Transverse colon (tissue), 4 donors: ENCODE results near the gene HDAC4. TPM values are rescaled to one million over a fixed set of nuclear protein-coding genes. Genes with fewer than 3 reads are reported as not detected.
A peak's percentile ranks its signal among the peaks of the same experiment; 100 is the strongest.

Source experiments
- DNase-seq: peaks from one replicate; pipeline ENCODE4 v3.0.0-alpha.2; 2019
- H3K27ac ChIP-seq, 4 donors: fragments of 200-600 bp; sonication (generic); 2 replicates each; pipeline ENCODE4 v1.5.1; 2016 to 2018; ENCODE audit warnings: inconsistent platforms in 4 of 4
- H3K27me3 ChIP-seq: fragments of 200-600 bp; sonication (generic); 2 replicates; pipeline ENCODE4 v1.5.1; 2017; ENCODE audit warnings: inconsistent platforms
- H3K36me3 ChIP-seq, 4 donors: fragments of 200-600 bp; sonication (generic); 2 replicates each; pipeline ENCODE4 v1.5.1; 2017 to 2019; ENCODE audit warnings: inconsistent platforms in 4 of 4
- H3K4me1 ChIP-seq, 4 donors: fragments of 200-600 bp; sonication (generic); 2 replicates each; pipeline ENCODE4 v1.5.1; 2017 to 2020; ENCODE audit warnings: inconsistent platforms in 4 of 4
- H3K4me3 ChIP-seq, 4 donors: fragments of 200-600 bp; sonication (generic); 1 replicate in 1 of 4; 2 replicates in 3 of 4; pipeline versions ENCODE4 v1.5.1 to v1.6.1; 2017 to 2019; ENCODE audit warnings: inconsistent platforms in 4 of 4
- H3K9me3 ChIP-seq, 2 donors: fragments of 200-600 bp; sonication (generic); 2 replicates each; pipeline ENCODE4 v1.5.1; 2017 to 2019; ENCODE audit warnings: inconsistent platforms in 2 of 2
- EP300 ChIP-seq: sonication (generic); formaldehyde crosslinking; IDR thresholded peaks from one replicate; pipeline ENCODE4 v1.6.1; 2017; ENCODE audit warnings: antibody characterized with exemption, low read depth
- POLR2A ChIP-seq: fragments of 450-650 bp; IDR thresholded peaks from one replicate; pipeline ENCODE4 v1.6.1; 2016; ENCODE audit warnings: antibody characterized with exemption, mild to moderate bottlenecking, moderate library complexity
- POLR2AphosphoS5 ChIP-seq, 3 donors: sonication (generic); formaldehyde crosslinking; IDR thresholded peaks; one replicate each; pipeline ENCODE4 v1.6.1; 2016; ENCODE audit warnings: antibody characterized with exemption in 3 of 3
- WGBS, 2 donors: methylation state at CpG; one replicate each; pipeline ENCODE4 v1.1.5; 2018; ENCODE audit warnings: low coverage in 1 of 2; 5-methylcytosine and 5-hydroxymethylcytosine counted together
- in situ Hi-C, 4 donors: fragments of 200-750 bp; cut with MboI; loops; one replicate each; pipeline versions ENCODE4 v1.15.0 to v1.15.1; 2017; ENCODE audit warnings: low sequenced_read_pairs in 3 of 4, low pct_ligation_motif_present in 1 of 4, low pct_unique_long_range_greater_than_20kb in 1 of 4
- intact Hi-C: fragments of 100-400 bp; cut with DNase I; formaldehyde crosslinking; loops from one replicate; pipeline ENCODE4 v1.15.1; 2023; ENCODE audit warnings: low total_unique reads
- total RNA-seq, 4 donors: library from RNA; depleted of rRNA; stranded (reverse); fragments of >200 nt; gene quantifications; one replicate each; pipeline ENCODE4 v1.1.0, GENCODE V29; 2016
- TF ChIP-seq, protein P1 (sequence below), 5 experiments: fragments of 200-600 bp in 3 of 5; fragments of 450-650 bp in 2 of 5; sonication (generic) in 3 of 5; IDR thresholded peaks; 1 replicate in 2 of 5; 2 replicates in 3 of 5; pipeline ENCODE4 v1.5.1; 2016 to 2017; ENCODE audit warnings: antibody characterized with exemption in 5 of 5, inconsistent platforms in 3 of 5, mild to moderate bottlenecking in 2 of 5, moderate library complexity in 1 of 5

HDAC4 gene
- total RNA-seq, 4 donors from 2014 or later: 33.9 to 192 (median 112) TPM

DNA sequence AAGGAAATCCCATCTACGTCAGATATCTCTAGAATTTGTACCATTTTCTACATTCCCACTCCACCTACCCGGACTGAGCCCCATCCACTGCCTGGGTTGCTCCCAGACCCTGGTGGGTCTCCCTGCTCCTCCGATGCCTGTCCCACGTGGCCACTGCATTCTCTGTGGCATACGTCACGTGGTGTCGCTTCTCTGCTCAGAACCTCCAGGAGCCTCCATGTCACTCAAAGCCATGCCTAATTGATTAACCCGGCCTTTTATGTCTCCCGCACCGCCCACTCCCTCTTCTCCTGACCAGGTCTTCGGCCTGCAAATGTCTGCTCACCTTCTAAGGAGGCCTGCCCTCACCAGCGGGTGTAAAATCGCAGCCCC, 176.6 kb downstream of the HDAC4 start:
- in situ Hi-C loops: no loop called here

DNA sequence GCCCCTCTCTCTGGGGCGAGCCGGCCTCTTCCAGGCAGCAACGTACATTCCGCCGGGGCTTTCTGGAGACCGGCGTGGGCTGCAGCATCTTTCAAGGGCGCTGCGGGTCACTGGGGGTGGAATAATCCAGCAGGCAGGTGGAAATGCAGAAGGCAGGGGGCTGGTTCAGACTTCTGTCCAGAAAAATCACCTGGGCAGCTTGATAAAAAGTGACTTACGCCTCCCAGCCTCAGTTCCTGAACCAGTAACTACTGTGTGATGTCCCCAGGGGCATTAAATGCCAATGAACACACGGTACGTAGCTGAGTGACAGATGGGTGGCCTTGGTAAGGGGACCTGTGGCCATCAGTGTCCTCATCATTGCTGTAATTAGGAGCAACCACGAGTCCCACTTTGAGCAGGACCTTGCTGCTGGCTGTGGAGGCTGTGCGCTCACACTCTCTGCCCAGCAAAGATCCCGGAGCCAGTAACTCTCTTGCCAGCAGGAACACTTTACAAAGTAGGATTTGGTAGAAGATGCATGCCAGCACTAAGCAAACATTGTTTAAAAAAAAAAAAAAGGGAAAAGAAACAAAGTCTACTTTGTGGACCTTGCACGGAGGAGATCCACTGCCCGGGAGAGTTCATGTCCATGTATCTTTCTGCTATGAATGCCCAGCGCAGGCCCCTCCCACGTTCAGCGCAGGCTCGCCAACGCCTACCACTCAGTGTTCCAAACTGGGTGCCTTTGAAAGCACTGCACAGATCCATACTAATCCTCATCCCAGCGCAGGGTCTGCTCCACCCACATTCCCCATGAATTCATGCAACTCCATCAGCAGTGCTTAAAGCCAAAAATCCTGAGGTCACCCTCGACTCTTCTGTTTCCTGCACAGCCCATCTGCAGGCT, 177.3 kb downstream of the HDAC4 start:
- H3K27ac ChIP-seq: peak overlapping the region; percentile 78 to 88 (median 86)
- TF ChIP-seq, protein P1, sequence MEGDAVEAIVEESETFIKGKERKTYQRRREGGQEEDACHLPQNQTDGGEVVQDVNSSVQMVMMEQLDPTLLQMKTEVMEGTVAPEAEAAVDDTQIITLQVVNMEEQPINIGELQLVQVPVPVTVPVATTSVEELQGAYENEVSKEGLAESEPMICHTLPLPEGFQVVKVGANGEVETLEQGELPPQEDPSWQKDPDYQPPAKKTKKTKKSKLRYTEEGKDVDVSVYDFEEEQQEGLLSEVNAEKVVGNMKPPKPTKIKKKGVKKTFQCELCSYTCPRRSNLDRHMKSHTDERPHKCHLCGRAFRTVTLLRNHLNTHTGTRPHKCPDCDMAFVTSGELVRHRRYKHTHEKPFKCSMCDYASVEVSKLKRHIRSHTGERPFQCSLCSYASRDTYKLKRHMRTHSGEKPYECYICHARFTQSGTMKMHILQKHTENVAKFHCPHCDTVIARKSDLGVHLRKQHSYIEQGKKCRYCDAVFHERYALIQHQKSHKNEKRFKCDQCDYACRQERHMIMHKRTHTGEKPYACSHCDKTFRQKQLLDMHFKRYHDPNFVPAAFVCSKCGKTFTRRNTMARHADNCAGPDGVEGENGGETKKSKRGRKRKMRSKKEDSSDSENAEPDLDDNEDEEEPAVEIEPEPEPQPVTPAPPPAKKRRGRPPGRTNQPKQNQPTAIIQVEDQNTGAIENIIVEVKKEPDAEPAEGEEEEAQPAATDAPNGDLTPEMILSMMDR (IDR thresholded peaks at IDR 0.05): no peak
- TF ChIP-seq POLR2AphosphoS5 (IDR thresholded peaks at IDR 0.05): peak in 2 of 3 donors; percentile 19 to 30
- peak overlapping the region in 1 of 4 donors; percentile 3 for H3K4me3 ChIP-seq
- H3K36me3 ChIP-seq: no peaks in the 10 kb centered on the region
- peaks cover 36 to 77% (median 68%) of the 10 kb centered on the region in 4 donors for H3K4me1 ChIP-seq
- WGBS, 2 donors: 20 to 49% methylated on average over 7 to 23 of the region's 24 CpGs
- peaks cover 0 to 3% of the 10 kb centered on the region in 2 donors for H3K9me3 ChIP-seq
- peak; percentile 69 for DNase-seq
- H3K27me3 ChIP-seq: no peaks in the 10 kb centered on the region
- in situ Hi-C loops (no loop called here), intact Hi-C loops (loop anchor here (5.0 to 10.0 kb wide), 2 partner anchors 89 to 171 kb away; no protein-coding TSS in a partner anchor)

More for the DNA sequence above, 176.6 kb downstream of the HDAC4 start:
- H3K4me3 ChIP-seq: no peak overlapping the region
- no peaks in the 10 kb centered on the region for H3K36me3 ChIP-seq
- WGBS, 2 donors: 83 to 93% methylated on average over 3 to 13 of the region's 13 CpGs
- H3K27me3 ChIP-seq: no peaks in the 10 kb centered on the region
- peak overlapping the region; percentile 78 to 88 (median 86) for H3K27ac ChIP-seq
- no peak for TF ChIP-seq EP300
- no peak for TF ChIP-seq POLR2A
- TF ChIP-seq, protein P1 (IDR thresholded peaks at IDR 0.05): no peak
- no peak for TF ChIP-seq POLR2AphosphoS5 (IDR thresholded peaks at IDR 0.05)
- H3K9me3 ChIP-seq: peaks cover 0 to 3% of the 10 kb centered on the region in 2 donors
- no peak for DNase-seq
- H3K4me1 ChIP-seq: peaks cover 36 to 77% (median 68%) of the 10 kb centered on the region in 4 donors
- intact Hi-C loops: loop anchor here (5.0 to 10.0 kb wide), 2 partner anchors 88 to 171 kb away; no protein-coding TSS in a partner anchor

DNA sequence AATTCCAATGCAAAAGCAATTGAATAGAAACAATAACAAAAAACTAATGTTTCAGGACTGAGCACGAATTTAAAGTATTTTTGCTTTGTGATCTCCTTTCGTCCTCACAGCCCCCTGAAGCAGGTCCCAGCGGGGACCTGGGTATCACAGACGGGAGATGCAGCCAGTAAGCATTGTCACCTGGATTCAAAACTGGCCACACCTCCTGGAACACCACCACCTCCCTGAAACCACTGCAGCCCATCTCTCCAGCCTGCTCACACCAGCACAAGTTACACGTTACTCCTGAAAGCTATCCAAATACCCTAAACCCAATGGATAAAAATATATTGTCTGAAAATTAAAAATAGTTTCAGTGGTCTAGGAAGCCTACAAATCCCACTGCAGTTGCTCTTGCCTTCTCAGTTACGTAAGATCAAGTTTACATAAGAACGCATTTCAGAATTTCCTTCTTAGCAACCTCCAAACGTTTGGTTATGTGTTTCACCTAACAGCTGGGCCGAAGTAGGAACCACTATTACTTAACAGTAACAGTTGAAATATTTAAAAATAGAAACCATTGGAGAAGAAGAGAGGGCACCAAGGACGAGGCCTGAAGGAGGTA, 178.0 kb downstream of the HDAC4 start:
- intact Hi-C loops: loop anchor here (5.0 to 10.0 kb wide), 2 partner anchors 89 to 172 kb away; no protein-coding TSS in a partner anchor
- Histone ChIP-seq H3K27me3 (no peaks in the 10 kb centered on the region), H3K9me3 (peaks cover 0 to 3% of the 10 kb centered on the region in 2 donors), H3K4me1 (peaks cover 35 to 71% (median 63%) of the 10 kb centered on the region in 4 donors), H3K4me3 (no peak overlapping the region), H3K27ac (peak overlapping the region; percentile 78 to 88 (median 86)), H3K36me3 (no peaks in the 10 kb centered on the region)
- in situ Hi-C loops: no loop called here
- WGBS, 2 donors: 47 to 62% methylated on average over 6 to 10 of the region's 10 CpGs
- TF ChIP-seq EP300: no peak
- TF ChIP-seq POLR2AphosphoS5 (IDR thresholded peaks at IDR 0.05): peak in 2 of 3 donors; percentile 24 to 48
- TF ChIP-seq, protein P1 (IDR thresholded peaks at IDR 0.05): no peak
- DNase-seq: no peak

DNA sequence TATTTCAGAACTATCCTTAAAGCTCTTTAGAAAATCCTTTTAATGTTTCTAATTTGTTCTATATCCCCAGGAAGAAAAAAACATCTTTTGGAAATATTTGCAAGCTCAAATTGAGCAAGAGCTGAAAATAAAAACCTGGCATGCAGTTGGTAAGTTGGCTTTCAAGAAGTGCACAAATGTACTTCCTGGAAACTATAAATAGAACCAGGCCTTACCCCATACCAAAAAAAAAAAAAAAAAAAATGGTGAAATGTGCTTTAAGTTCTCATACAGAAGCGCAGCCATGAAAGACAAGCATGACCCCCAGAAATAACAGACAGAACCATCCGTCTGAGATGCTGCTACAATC, 178.5 kb downstream of the HDAC4 start:
- intact Hi-C loops (loop anchor here (5.0 to 10.0 kb wide), 2 partner anchors 90 to 173 kb away; no protein-coding TSS in a partner anchor), in situ Hi-C loops (no loop called here)
- peak overlapping the region in 1 of 4 donors; percentile 9 for H3K4me3 ChIP-seq
- 50% methylated on average over 2 of the region's 2 CpGs; no CpG with 5 or more reads in 1 of the 2 donors for WGBS, 2 donors
- H3K36me3 ChIP-seq: no peaks in the 10 kb centered on the region
- H3K27ac ChIP-seq: peak overlapping the region; percentile 78 to 88 (median 86)
- no peak for DNase-seq
- H3K4me1 ChIP-seq: peaks cover 29 to 66% (median 58%) of the 10 kb centered on the region in 4 donors
- peaks cover 0 to 3% of the 10 kb centered on the region in 2 donors for H3K9me3 ChIP-seq
- TF ChIP-seq POLR2AphosphoS5 (IDR thresholded peaks at IDR 0.05) (peak in 1 of 3 donors; percentile 36), EP300 (no peak)
- no peaks in the 10 kb centered on the region for H3K27me3 ChIP-seq
